GM23338 (cell line): ENCODE measurements around the gene TIMP3.

Experiments
- CREB1 ChIP-seq: fragments of 250-450 bp; sonication (Bioruptor Pico); IDR thresholded peaks from 2 replicates; pipeline ENCODE4 v1.5.0; 2020; ENCODE audit warnings: low read depth, mild to moderate bottlenecking, moderate library complexity
- EZH2 ChIP-seq: fragments of 200-600 bp; sonication (generic); IDR thresholded peaks from one replicate; pipeline ENCODE4 v1.8.0; 2017; ENCODE audit warnings: antibody characterized with exemption, mild to moderate bottlenecking, low read depth; ENCODE audit not compliant: unreplicated experiment
- EZH2phosphoT487 ChIP-seq: fragments of 200-600 bp; sonication (generic); IDR thresholded peaks from one replicate; pipeline ENCODE4 v1.8.1; 2018; ENCODE audit warnings: antibody characterized with exemption; ENCODE audit not compliant: unreplicated experiment
- JUNB ChIP-seq: IDR thresholded peaks from one replicate; pipeline ENCODE4 v1.6.1; 2016; ENCODE audit warnings: antibody characterized with exemption; ENCODE audit not compliant: unreplicated experiment
- NANOG ChIP-seq: IDR thresholded peaks from 2 replicates; pipeline ENCODE4 v1.6.1; 2016; ENCODE audit warnings: antibody characterized with exemption, borderline replicate concordance
- POLR2AphosphoS5 ChIP-seq: IDR thresholded peaks from 2 replicates; pipeline ENCODE4 v1.6.1; 2016; ENCODE audit warnings: antibody characterized with exemption, low read depth
- REST ChIP-seq: IDR thresholded peaks from one replicate; pipeline ENCODE4 v1.6.1; 2018; ENCODE audit warnings: antibody characterized with exemption; ENCODE audit not compliant: unreplicated experiment
- STAT1 ChIP-seq: IDR thresholded peaks from one replicate; pipeline ENCODE4 v1.6.1; 2016; ENCODE audit warnings: antibody characterized with exemption; ENCODE audit not compliant: unreplicated experiment
- ZNF114 ChIP-seq: fragments of 250-450 bp; sonication (Bioruptor Pico); IDR thresholded peaks from 2 replicates; pipeline ENCODE4 v1.5.0; 2020; ENCODE audit warnings: mild to moderate bottlenecking, moderate library complexity
- TF ChIP-seq, protein P1 (sequence below), 2 experiments: fragments of 200-600 bp in 1 of 2; sonication (generic) in 1 of 2; conservative IDR thresholded peaks; 2 replicates each; pipeline versions ENCODE4 v1.5.1 to v1.6.1; 2016 to 2017; ENCODE audit warnings: antibody characterized with exemption in 2 of 2, low read depth in 2 of 2, mild to moderate bottlenecking in 2 of 2, moderate library complexity in 1 of 2

DNA sequence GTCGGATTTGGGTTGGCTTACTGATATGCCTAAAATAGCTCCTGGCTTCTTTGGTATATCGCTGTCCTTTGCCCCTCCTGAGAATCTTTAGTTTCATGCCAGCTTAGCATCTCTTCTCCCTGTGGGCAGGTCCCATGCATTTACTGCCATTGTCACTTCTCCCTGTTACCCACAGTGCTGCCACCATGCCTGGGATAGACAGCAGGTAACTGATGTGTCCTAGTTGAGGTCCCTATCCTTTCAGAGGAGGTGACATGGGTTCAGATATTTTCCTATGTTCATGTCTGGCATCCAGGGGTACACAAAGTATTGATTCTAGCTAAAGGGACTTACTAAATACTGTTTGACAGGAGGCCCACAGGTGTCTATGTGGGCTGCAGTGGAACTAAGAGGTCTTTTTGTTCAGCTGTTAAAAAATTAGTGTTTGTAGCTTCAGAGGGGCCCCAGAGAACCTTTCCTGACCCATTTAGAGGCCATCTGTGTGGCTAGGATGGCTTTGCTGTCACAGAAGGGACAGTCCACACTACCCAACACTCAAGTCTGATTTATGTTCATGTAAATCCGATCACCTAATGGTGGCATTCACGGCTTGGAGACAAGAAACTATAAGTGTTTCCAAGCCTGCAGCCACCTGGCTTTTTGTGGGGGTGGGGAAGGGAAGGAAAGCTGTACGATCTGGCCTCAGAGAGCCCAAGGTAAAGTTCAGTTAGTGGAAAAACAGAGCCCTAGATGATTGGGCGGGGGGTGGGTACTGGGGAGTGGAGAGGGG, 8.5 kb downstream of the TIMP3 start:
- TF ChIP-seq, protein P1, sequence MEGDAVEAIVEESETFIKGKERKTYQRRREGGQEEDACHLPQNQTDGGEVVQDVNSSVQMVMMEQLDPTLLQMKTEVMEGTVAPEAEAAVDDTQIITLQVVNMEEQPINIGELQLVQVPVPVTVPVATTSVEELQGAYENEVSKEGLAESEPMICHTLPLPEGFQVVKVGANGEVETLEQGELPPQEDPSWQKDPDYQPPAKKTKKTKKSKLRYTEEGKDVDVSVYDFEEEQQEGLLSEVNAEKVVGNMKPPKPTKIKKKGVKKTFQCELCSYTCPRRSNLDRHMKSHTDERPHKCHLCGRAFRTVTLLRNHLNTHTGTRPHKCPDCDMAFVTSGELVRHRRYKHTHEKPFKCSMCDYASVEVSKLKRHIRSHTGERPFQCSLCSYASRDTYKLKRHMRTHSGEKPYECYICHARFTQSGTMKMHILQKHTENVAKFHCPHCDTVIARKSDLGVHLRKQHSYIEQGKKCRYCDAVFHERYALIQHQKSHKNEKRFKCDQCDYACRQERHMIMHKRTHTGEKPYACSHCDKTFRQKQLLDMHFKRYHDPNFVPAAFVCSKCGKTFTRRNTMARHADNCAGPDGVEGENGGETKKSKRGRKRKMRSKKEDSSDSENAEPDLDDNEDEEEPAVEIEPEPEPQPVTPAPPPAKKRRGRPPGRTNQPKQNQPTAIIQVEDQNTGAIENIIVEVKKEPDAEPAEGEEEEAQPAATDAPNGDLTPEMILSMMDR (conservative IDR thresholded peaks at IDR 0.05; ENCODE audit: low read depth in 2 of 2), result no peak
- TF ChIP-seq REST, result no peak
- TF ChIP-seq POLR2AphosphoS5, result no peak
- TF ChIP-seq CREB1, result no peak
- no peak for TF ChIP-seq JUNB
- TF ChIP-seq EZH2, result no peak
- TF ChIP-seq EZH2phosphoT487, result no peak
- TF ChIP-seq ZNF114 (CRISPR knock-in tag), result no peak
- TF ChIP-seq STAT1, result no peak
- no peak for TF ChIP-seq NANOG
